ENCODE data around the gene OIT3.

OIT3 gene

DNA sequence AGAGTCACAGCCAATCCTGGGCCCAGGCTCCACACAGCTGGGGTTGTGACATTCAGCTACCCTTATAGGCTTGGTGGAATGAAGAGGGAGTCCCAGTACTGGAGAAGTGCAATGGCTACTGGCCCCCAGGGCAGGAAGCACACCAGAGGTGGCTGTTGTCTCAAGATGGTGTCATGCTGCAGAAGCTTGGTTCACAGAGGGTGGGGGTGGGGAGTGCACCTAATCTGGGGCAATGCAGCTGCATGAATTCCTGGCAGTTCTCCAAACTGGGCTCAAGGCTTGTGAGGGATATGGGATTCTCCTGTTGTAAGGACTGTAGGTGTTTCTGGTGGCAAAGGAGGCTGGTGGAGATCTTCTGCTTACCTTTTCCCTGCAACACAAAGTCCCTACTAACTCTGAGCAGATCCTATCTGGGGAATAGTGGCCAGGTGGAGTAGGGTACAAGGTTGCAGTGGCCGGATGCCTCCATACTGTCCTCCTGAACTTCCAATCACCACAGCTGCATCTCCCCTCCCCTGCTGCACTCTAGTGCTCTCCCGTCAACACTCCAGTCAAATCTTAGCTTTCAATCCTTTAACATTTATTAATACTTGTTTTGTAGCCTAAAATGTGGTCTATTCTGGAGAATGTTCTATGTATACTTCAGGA is 88.5 kb downstream of the OIT3 start:
- WGBS, result 94% methylated on average over 2 of the region's 2 CpGs
- H3K27ac ChIP-seq (ENCODE audit: low read depth, low read length), result no peak overlapping the region
- no peak overlapping the region for H3K4me3 ChIP-seq (ENCODE audit: low read length)
- no peak overlapping the region for H3K9ac ChIP-seq (ENCODE audit: low read depth, low read length)
- H3K36me3 ChIP-seq (ENCODE audit: insufficient read depth, low read length), result no peaks in the 10 kb centered on the region
- H3K9me3 ChIP-seq (ENCODE audit: insufficient read depth, low read depth, low read length), result peaks cover 21% of the 10 kb centered on the region
- H3K27me3 ChIP-seq (ENCODE audit: insufficient read depth, low read length), result no peaks in the 10 kb centered on the region
- H3K4me1 ChIP-seq (ENCODE audit: insufficient read depth, low read length), result no peaks in the 10 kb centered on the region

Measured in HUES64 (cell line).